Osteocyte (in vitro differentiated cells): Measurements from ENCODE around the gene FAM83F. TPM values are rescaled to one million over a fixed set of nuclear protein-coding genes. Genes with fewer than 3 reads are reported as not detected.

Experiments used
- DNase-seq: peaks from one replicate; pipeline ENCODE4 v3.0.0; 2021; ENCODE audit warnings: mixed read lengths; ENCODE audit not compliant: unreplicated experiment; ENCODE audit errors: extremely low spot score
- H3K27ac Mint-ChIP-seq: one replicate; pipeline ENCODE4 v1.8.0; 2021; ENCODE audit warnings: mild to moderate bottlenecking, mixed read lengths; ENCODE audit not compliant: unreplicated experiment
- H3K27me3 Mint-ChIP-seq: one replicate; pipeline ENCODE4 v1.8.0; 2021; ENCODE audit warnings: mixed read lengths; ENCODE audit not compliant: unreplicated experiment
- H3K36me3 Mint-ChIP-seq: one replicate; pipeline ENCODE4 v1.8.0; 2021; ENCODE audit warnings: mixed read lengths; ENCODE audit not compliant: unreplicated experiment
- H3K4me1 Mint-ChIP-seq: one replicate; pipeline ENCODE4 v1.8.0; 2021; ENCODE audit warnings: mixed read lengths; ENCODE audit not compliant: unreplicated experiment
- H3K4me3 Mint-ChIP-seq: one replicate; pipeline ENCODE4 v1.8.0; 2021; ENCODE audit warnings: mild to moderate bottlenecking, moderate library complexity, mixed read lengths; ENCODE audit not compliant: unreplicated experiment
- H3K9me3 Mint-ChIP-seq: one replicate; pipeline ENCODE4 v1.8.0; 2021; ENCODE audit warnings: mixed read lengths; ENCODE audit not compliant: unreplicated experiment
- CTCF ChIP-seq: fragments of 200-600 bp; sonication (generic); IDR thresholded peaks from 2 replicates; pipeline ENCODE4 v1.5.0; 2021; ENCODE audit warnings: antibody characterized with exemption, mild to moderate bottlenecking, moderate library complexity
- total RNA-seq: library from RNA; stranded (reverse); gene quantifications from 2 replicates; pipeline ENCODE4 v1.2.1, GENCODE V29; 2021

Gene FAM83F
- total RNA-seq, 1 donor from 2014 or later = not detected

DNA sequence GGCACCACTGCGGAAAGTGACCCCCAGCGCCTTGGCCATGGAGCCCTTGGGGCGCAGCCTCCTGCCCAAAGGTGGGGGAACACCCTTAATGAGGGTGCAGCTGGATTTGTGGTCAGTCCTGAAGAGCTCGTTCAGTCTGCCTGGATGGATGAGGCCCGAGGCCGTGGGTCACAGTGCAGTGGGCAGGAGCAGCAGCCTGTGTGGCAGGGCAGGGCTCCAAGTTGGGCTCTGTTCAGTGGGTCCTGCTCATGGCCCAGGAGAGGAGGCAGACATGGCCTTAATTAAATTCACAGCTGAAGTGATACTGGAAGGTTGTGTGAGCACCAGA, 33.3 kb downstream of the FAM83F start:
- H3K4me3 Mint-ChIP-seq = no peak overlapping the region

GRCh38 chr22:40029189-40029890, 34.6 kb downstream of the FAM83F start:
- no peaks in the 10 kb centered on the region for H3K4me1 Mint-ChIP-seq
- H3K27ac Mint-ChIP-seq = no peak overlapping the region
- H3K27me3 Mint-ChIP-seq = peaks cover 11% of the 10 kb centered on the region
- no peak for TF ChIP-seq CTCF
- DNase-seq = no peak
- H3K9me3 Mint-ChIP-seq = no peaks in the 10 kb centered on the region
- H3K4me3 Mint-ChIP-seq = no peak overlapping the region
- H3K36me3 Mint-ChIP-seq = no peaks in the 10 kb centered on the region

More for the DNA sequence above, 33.3 kb downstream of the FAM83F start:
- no peak for TF ChIP-seq CTCF
- DNase-seq = no peak
- Mint-ChIP-seq H3K4me1 (no peaks in the 10 kb centered on the region), H3K9me3 (no peaks in the 10 kb centered on the region), H3K36me3 (no peaks in the 10 kb centered on the region), H3K27me3 (peaks cover 12% of the 10 kb centered on the region), H3K27ac (no peak overlapping the region)

DNA sequence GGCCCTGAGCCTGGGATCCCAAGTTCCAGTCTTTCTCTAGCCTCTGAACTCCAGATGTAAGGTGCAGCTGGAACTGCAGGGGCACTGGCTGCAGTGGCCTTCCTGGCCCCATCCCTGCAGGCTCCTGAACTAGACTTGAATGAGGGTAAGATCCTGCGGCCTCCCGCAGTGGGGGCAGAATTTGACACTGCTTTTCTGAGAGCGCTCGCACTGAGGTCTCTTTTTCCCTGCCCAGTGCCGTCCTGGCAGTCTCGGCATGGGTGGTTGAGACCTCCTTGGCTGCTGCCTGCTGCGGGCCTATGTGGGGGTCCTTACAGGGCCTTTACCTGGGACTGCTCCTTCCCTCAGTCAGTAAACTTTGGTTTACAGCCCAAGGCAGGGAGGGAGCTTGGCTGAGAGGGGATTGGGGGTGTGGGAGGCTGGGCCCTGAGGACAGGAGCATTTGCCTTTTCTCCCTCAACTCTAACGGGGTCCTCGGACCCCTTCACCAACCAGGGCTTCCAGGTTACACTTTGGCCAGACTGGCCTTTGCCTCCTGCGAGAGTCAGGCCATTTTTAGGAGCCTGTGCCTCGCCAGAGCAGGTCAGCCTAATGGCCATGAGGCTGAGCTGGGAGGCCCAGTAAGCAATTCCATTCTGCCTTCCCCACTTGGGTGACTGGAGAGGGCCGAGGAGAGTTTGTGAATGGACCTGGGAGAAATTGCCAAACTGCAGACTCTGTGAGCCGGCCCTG, 35.4 kb downstream of the FAM83F start:
- Mint-ChIP-seq H3K27me3 (peaks cover 17% of the 10 kb centered on the region), H3K4me1 (no peaks in the 10 kb centered on the region), H3K27ac (no peak overlapping the region), H3K9me3 (no peaks in the 10 kb centered on the region), H3K4me3 (no peak overlapping the region), H3K36me3 (no peaks in the 10 kb centered on the region)
- no peak for DNase-seq
- no peak for TF ChIP-seq CTCF

GRCh38 chr22:40030758-40031095, 36.0 kb downstream of the FAM83F start:
- H3K36me3 Mint-ChIP-seq = no peaks in the 10 kb centered on the region
- no peak for TF ChIP-seq CTCF
- no peak overlapping the region for H3K4me3 Mint-ChIP-seq
- H3K4me1 Mint-ChIP-seq = no peaks in the 10 kb centered on the region
- peaks cover 23% of the 10 kb centered on the region for H3K27me3 Mint-ChIP-seq
- no peaks in the 10 kb centered on the region for H3K9me3 Mint-ChIP-seq
- no peak for DNase-seq
- no peak overlapping the region for H3K27ac Mint-ChIP-seq

- Mint-ChIP-seq H3K27me3 (peaks cover 29% of the 10 kb centered on the region), H3K27ac (no peak overlapping the region), H3K36me3 (no peaks in the 10 kb centered on the region), H3K4me3 (no peak overlapping the region), H3K9me3 (no peaks in the 10 kb centered on the region), H3K4me1 (no peaks in the 10 kb centered on the region)
- no peak for DNase-seq
- no peak for TF ChIP-seq CTCF
These were observed 37.2 kb downstream of the FAM83F start for GRCh38 chr22:40031766-40032470.
